LNCaP clone FGC (cell line): ENCODE results near the gene TWF2.

Experiments
- DNase-seq: peaks from one replicate; pipeline ENCODE4 v3.0.0-alpha.2; 2011; ENCODE audit warnings: low read depth
- H3K4me3 ChIP-seq: 2 replicates; pipeline ENCODE4 v1.5.1; 2011; ENCODE audit warnings: mild to moderate bottlenecking, low read depth, low read length, control low read depth
- TF ChIP-seq, protein P1 (sequence below): IDR thresholded peaks from 2 replicates; pipeline ENCODE4 v1.5.1; 2012; ENCODE audit warnings: mild to moderate bottlenecking; ENCODE audit not compliant: control insufficient read depth, insufficient read depth; ENCODE audit errors: extremely low read depth

TWF2 gene

DNA sequence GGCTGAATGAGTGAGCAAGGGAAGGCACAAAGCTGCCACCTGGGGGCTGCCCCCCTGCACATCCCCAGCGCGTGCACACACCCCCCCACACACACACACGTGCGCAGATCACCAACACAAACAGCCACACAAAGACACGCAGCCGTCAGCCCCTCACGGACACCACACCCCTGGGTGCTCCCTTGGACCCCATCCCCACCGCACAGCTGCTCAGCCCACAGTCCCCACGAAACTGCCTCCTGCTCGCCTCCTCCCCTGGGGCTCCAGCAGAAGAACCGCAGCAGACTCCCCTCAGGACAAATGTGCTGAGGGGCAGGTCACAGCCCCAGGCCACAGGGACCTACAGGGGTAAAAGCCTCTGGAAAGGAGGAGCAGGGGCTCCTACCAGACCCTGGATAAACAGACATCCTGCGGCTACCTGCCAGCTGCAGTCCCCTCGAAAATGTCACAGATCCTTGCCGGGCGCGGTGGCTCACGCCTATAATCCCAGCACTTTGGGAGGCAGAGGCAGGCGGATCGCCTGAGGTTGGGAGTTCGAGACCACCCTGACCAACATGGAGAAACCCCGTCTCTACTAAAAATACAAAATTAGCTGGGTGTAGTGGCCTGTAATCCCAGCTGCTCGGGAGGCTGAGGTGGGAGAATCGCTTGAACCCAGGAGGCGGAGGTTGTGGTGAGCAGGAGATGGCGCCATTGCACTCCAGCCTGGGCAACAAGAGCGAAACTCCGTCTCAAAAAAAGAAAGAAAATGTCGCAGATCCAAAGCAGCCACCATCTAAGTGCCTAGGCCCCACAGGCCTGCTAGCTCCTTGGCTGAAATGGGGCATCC is 6.5 kb downstream of the TWF2 start:
- no peak overlapping the region for H3K4me3 ChIP-seq
- TF ChIP-seq, protein P1, sequence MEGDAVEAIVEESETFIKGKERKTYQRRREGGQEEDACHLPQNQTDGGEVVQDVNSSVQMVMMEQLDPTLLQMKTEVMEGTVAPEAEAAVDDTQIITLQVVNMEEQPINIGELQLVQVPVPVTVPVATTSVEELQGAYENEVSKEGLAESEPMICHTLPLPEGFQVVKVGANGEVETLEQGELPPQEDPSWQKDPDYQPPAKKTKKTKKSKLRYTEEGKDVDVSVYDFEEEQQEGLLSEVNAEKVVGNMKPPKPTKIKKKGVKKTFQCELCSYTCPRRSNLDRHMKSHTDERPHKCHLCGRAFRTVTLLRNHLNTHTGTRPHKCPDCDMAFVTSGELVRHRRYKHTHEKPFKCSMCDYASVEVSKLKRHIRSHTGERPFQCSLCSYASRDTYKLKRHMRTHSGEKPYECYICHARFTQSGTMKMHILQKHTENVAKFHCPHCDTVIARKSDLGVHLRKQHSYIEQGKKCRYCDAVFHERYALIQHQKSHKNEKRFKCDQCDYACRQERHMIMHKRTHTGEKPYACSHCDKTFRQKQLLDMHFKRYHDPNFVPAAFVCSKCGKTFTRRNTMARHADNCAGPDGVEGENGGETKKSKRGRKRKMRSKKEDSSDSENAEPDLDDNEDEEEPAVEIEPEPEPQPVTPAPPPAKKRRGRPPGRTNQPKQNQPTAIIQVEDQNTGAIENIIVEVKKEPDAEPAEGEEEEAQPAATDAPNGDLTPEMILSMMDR, result no peak
- no peak for DNase-seq

DNA sequence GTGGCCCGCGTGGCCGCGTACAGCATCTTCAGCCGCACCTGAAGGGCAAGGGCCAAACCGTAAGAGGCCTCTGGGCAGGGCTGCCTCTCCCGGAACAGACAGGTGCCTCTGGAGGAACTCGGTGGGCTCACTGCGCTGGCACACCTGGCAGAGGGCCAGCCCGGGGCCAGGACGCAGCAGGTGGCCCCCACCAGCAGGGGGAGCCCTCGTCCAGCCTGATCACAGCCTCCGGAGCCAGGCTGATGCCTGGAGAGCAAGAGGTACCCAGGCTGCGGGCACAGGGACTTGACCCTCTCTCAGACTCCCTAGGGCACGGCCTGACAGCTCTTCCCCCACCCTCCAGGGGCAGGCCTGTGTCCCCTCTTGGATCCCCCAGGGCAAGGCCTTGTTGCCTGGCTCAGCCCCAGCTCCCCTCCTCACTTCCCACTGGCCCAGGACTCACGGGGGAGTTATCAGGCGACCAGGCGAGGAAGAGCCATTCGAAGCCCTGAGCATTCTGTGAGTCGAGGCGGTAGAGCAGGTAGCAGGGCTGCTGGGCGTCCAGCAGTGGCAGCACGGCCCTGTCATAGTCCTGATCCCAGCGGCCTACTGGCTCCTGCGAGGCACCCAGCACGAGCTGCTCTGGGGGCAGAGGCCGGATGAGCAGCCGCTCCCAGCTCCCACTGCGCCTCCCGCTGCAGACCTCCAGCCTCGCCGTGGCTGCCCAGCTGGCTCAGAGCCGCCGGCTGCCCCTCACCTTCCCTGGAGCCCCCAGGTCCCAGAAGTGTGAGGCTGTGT is 7.3 kb downstream of the TWF2 start:
- H3K4me3 ChIP-seq, result no peak overlapping the region
- DNase-seq, result no peak
- TF ChIP-seq, protein P1, result peak; percentile 97

DNA sequence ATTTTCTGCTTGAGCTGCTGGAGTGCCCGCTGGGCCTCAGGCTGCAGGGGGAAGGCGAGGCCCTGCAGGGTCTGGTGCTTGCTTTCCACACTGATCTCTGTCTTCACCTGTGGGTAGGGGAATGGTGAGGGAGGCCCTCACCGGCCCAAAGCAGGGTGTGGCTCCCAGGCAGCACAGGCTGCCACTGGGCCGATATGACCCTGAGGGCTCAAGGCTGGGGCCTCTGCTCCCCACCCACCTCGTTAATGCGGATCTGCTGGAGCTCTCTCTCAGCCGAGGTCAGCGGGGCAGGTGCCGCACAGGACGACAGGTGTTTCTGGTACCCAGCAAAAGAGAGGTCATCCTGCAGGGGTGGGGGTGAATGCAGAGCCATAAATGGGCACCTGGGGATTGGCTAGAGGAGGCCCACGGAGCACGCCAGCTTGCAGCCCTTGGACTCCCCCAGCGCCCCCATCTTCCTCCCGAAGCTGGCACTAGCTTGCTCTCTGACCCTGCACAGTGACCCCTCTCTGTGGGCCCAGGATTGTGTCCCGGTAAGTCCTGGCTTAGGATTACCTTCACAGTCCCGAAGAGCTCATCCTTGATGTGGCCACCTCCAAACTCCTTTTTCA is 8.0 kb downstream of the TWF2 start:
- TF ChIP-seq, protein P1, result no peak

DNA sequence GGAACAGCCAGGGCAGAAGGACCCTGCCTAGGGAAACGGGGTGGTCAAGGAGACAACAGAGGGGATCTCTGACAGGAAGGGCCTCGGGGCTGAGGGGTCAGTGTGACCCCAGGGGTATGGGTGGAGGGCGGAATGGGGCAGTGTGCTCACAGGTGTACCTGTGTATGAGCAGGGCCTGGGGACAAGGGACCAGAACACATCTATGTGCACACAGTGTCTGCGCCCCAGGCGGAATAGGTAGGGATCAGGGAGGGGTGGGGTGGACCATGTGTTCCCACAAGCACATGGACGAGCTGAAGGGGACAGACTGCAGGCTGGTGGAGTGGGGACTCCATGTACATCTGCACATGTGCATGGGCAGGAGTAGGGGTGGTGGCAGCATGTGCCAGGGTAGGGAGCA is 8.5 kb downstream of the TWF2 start:
- no peak overlapping the region for H3K4me3 ChIP-seq
- DNase-seq, result no peak
- TF ChIP-seq, protein P1, result no peak

More for the DNA sequence above, 8.0 kb downstream of the TWF2 start:
- DNase-seq, result no peak
- no peak overlapping the region for H3K4me3 ChIP-seq

DNA sequence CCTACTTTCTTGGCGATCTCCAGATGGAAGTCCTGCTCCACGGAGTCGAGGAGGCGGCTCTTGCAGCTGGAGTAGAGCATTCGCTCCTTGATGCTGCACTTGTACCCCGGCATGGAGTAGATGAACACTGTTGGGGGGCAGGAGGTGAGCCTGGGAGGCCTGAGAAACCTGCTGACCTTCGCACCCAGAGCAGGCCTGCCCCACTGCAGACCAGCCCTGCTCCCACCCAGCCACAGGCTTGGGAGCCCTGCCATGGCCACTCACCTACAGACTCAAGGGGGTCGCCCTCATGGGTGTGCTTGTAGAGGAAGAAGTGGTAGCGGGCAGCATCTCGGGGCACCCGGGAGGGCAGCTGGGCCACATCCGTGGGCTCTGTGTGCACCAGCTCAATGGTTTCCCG is 9.3 kb downstream of the TWF2 start:
- no peak overlapping the region for H3K4me3 ChIP-seq
- TF ChIP-seq, protein P1, result no peak
- DNase-seq, result no peak

DNA sequence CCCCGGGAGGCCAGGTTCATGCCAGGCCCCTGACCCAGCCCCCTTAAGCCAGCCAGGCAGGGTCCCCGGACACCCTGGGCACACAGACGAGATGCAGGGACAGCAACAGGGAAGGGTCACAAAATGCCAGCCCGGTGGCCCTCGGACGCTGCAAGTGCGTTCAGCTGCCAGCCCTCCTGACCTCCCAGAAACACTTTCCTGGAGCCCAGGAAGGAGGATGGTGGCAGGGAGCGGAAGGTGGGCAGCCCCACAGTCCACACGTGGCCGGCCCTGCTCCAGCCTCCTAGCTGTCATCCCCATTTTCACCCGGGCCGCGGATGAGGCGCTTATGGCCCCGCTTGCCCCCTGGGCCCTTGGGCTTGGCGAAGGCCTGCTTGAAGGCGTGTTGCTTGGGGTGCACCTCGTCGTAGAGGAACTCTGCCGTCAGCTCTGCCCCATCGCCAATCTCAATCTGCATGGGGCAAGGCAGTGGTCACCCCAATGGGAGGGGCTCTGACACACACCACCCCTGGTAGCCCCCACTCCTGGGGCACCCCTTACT is 10.1 kb downstream of the TWF2 start:
- TF ChIP-seq, protein P1, result no peak
- no peak overlapping the region for H3K4me3 ChIP-seq
- DNase-seq, result no peak
